Muscle of back (tissue), 11 donors: ENCODE data around the gene CCDC85C. TPM values are rescaled to one million over a fixed set of nuclear protein-coding genes. Genes with fewer than 3 reads are reported as not detected.
A peak's percentile ranks its signal among the peaks of the same experiment; 100 is the strongest.

Experiments used
- DNase-seq, 3 donors: peaks; one replicate each; pipeline versions ENCODE4 v3.0.0 to v3.0.0-alpha.2; 2013
- polyA plus RNA-seq, 10 donors: library from polyadenylated mRNA; unstranded; fragments of 120-200 nt; gene quantifications; one replicate each; pipeline ENCODE4 v1.2.1, GENCODE V29; 2013; ENCODE audit not compliant: insufficient read length in 10 of 10

Gene CCDC85C
- polyA plus RNA-seq, 10 donors, result 3.1 to 6.4 (median 4.3) TPM

DNA sequence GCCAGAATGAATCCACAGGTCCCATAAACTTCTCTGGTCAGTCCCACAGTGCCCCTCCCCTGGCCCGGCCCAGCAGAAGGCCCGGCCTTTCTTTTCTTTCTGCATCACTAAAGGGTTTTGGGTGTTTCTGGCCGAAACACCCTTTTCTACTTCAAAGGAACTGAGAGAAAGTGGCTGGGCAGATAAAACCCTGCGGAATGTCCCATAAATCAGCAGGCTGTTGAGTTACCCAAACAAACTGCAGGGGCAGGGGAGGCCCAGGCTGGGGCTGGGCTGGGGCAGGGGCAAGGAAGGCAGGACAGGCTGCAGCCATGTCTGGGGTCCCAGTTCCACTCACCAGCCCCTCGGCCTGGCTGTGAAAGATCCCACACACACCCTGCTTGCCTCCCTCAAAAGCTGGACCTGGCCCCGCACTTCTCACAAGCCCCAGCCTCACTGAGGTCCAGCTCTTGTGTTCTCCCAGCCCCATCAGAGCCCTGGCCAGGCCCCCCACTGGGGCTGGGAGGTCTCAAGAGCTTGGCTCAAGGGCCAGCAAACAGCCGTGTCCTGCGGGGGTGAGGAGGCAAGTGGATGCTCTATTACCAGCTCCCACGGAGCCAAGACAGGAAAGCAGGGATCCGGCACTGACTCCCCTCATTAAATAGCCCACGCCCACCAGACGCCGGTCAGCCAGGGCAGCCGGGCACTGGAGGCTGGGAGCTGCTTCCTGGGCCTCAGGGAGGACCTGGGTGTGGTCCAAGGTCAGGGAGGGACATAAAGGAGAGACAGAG is 80.9 kb downstream of the CCDC85C start:
- DNase-seq, result no peak

DNA sequence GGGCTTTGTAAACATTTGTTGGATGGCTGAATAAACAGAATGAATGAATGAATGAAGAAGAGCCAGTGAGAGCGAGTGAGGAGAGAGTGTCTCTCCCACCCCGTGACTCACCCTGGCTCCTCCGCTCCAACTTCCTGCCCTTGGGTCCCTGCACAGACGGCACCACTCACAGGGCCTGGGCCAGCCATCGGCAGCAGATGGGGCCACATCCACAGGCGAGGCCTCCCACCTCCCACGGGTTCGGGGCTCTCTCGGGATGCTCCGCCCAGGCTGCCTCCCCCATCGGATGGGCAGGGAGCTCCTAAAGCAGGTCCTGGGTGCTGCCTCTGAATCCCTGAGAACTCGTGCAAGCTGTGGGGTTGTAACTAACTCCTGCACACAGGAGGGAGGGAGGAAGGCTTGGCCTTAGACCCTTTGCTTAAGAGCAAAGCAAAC is 81.5 kb downstream of the CCDC85C start:
- DNase-seq, result no peak

DNA sequence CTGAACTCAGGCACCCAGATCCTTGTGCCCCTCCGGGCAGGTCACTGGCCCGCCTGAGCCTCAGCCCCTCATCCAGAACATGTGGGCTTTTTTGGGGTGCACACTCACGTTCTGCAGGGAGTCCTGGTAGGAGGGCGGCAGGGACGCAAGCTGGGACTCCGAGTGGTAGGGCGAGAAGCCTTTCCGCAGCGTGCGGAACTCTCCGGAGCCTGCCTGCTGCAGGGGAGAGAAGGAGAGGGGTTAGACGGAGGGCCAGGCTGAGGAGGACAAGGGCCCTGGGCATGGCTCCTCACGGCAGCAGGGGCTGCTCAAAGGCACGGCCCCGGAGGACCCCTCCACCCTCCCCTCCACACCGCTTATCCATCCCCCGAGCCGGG is 82.0 kb downstream of the CCDC85C start:
- DNase-seq, result no peak

DNA sequence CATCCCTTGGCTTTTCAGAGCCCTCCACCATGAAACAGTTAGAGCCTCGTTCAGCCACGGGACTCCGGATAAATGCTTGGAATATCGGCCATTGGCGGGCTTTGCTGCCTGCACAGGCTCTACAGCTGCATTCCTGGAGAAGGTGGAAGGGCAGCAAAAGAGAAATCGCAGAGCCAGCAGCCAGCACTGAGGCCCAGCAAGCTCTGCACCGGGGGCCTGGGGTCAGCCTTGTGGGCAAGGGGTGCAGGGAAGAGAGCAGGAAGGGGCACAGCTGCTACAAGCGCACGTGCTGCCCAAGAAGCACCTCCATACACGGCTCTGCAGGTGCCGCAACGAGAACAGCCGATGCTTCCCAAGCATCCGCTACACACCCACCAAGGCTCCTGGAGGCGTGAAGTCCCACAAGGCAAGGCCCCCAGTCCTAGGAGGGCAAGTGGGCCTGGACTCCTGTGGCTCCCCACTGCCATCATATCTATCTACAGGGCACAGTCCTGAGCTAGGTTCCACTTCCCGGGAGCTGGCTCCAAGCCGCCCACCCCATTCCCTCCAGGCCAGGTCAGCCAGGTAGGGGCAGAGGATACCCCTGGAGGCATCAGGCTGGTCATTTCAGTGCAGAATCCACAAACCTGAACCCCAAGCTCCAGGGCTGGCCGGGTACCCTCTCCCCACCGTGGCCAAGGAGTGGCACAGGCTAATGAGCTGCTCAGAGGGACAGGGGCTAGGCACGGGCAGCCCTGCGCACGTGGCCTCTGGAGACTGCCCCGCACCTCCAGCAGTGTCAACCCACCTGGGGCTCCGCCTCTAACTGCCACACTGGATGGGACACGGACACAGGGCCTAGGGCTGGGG is 82.6 kb downstream of the CCDC85C start:
- no peak for DNase-seq

DNA sequence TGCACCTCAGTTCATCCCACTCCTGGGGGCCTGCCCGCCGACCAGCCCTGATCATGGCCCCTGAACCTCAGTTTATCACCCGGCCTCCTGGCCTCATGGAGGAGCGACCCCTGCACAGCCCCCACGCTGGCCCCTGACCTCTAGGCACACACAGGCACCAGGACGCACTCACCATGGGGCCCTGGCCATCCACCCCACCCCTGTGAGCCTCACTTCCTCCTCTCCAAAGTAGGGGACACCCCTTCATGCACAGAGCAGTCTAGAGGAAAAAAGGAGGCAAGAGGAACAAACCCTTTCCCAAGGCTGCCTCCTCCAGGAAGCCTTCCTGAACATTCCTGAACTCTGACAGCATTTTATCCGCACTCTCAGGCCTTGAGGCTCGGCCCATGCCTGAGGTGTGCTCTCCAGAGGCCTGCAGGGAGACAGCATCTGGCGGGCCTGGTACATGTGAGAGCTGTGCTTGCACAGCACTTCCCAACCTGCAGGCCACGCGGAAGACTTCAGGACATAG is 83.4 kb downstream of the CCDC85C start:
- no peak for DNase-seq

DNA sequence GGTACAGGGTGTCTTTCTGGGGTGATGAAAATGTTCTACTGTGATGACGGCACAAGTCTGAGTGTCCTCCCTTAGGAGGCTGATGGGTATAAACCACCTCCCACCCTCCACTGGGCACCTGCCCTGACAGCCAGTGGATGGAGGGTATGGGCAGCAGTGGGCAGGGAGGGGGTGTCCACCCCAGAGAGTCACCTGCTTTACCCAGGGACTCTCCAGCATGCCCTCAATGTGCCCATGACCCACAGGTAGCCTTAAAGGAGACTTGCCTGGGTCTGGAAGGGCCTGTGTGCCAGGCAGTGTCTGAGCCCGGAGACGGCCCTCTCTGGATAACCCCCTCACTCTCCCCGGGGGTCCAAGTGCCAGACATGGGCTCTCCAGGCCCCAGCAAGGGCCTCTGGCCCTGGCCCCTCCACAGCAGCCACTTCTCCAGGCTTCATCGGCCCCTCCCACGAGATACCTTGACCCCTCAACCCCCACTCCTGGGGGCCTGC is 84.0 kb downstream of the CCDC85C start:
- DNase-seq, result no peak

DNA sequence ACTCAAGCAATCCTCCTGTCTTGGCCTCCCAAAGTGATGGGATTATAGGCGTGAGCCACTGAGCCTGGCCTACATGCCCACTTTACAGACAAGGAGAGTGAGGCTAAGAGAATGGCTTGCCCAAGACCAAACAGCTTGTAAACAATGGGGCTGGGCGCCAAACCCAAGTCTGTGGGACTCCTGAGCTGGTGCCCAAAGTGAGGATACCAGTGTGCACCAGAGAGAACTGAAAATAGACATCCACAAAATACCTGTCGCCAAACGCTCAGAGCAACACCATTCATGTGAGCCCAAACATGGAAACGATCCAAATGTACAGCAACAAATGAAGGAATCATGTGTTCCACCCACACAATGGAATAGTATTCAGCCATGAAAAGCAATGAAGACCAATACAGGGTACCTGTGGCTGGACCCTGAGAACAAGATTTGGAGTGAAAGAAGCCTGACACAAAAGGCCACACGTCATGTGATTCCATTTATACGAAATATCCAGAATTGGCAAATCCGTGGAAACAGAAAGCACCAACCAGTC is 84.6 kb downstream of the CCDC85C start:
- DNase-seq, result no peak

DNA sequence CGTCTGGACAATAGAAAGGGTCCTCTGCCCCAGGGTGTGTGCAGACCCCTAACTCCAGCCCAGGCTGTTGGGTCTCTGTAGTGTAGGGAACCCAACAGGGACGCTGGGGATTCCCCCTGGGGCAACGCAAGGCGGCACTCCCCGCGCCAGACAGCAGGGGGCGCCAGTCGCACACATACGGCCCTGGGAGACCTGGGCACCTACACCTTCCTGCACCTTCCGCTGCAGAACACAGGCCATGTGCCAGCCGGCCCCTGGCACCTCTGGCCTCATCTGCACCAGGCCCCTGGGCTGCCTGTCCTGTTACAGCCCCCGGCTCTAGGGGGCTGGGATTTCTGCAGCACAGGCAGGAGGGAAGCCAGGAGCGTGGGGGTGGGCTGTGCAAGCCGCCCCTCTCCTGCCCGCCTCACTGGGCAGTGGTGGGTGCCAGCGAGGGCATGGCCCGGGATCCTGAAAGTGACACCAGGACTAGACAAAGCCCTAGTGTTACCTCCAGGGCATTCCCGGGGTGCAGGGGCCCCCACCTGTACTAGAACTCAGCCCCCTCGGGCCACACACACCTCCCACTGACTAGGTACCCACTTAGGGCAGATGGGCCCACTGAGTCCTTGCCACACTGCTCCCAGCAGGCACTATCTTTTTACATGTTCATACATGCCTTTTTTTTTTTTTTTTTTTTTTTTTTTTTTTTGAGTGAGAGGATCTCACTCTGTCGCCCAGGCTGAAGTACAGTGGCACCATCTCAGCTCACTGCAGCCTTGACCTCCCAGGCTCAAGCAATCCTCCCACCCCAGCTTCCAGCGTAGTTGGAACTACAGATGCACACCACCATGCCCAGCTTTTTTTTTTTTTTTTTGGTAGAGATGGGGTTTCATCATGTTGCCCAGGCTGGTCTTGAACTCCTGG is 85.3 kb downstream of the CCDC85C start:
- DNase-seq, result peak in 2 of 3 donors; percentile 44 to 66

DNA sequence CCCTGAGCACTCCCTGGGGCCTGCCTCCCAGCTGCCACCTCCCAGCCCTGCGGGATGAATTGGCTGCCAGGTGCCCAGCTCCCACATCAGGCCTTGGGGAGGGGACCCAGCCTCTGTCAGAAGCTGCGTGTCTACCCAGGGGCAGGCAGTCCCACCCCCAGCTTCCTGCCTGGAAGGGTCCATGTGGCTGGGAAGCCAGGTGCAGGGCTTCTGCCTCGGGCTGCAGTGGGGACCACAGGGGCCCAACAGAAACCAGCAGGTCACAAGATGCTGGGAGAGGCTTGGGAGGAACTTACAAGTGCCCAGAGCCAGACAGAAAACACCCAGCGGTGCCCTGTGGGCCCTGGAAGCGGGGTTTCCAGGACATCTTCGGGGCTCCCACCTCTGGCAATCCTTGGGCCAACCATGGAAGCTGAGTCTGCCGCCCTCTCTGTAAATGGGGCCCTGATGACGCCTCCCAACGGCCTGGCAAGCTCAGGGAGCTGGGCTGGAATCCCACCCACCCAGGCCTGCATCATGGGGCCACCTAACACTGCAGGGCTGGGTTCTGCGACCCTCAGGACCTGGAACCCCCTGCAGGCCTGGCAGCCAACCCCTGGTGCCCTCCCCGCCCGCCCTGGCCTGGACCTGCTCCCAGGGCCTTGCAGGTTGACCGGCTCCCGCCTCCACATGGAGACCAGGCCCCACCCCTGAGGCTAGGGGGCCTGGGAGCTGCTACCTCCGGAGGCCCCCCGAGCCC is 86.2 kb downstream of the CCDC85C start:
- no peak for DNase-seq

DNA sequence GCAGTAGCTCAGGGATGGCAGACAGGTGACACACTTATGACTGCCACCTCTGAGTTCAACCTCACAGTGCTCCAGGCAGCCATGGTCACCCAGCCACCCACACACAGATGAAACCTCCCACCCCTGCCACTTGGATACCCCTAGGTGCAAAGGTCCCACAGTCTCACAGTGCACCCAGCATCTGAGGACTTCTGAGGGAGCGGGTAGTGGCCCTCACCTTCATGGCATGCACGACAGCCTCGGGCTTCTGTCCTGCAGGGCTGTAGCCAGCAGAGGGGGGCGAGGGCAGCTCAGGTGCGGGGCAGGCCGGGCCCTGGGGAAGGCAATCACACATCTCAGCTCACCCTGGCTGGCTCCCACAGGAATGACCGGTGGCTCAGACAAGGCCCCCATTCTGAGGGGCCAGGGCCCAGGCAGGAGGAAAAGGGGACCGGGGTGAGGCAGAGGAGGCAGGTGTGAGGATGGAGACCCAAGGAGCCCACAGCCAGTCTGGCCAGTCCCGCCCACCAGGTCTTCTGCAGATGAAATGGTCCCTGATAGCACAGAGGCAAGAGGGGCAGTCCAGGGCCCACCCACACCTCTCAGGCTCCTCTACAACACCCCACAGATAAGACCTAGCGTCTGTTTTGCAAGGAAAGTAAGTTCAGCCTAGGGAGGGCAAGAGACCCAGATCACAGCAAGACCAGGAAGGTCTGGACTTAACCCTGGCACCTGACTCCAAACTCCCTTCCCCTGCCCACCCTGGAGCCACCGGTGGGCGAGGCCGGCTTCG is 87.0 kb downstream of the CCDC85C start:
- peak in 1 of 3 donors; percentile 1 for DNase-seq

DNA sequence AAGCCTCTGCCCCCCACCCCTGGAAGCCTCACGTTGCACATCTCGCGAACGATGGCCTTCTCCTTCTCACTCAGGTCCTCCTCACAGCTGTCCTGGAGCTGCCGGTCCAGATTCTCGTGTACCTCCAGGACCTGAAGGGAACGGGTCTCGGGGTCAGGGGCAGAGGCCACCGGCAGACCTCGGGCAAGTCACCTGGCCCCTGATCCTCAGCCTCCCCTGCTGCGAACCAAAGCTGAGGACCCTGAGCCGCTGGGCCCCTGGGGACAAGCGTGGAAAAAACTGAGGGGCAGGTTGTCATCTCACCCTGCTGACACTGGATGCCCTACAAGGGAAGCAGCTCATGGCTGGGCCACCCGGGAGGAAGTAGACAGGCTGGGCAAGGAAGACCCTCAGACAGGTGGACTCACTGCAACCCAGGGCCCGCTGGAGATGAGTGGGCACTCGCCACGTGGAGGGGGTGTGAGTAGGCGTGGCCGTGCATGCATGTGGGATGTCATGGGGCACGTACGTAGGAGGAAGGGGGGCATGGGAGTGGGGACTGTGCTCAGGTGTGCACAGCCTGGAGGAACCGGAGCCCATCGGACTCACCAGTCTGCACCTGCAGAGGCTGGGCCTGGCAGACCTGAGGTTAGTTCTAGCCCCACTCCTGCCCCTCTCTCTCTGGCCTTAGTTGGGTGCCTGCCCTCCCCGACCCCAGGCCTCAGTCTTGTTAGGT is 87.7 kb downstream of the CCDC85C start:
- peak in 1 of 3 donors; percentile 2 for DNase-seq

DNA sequence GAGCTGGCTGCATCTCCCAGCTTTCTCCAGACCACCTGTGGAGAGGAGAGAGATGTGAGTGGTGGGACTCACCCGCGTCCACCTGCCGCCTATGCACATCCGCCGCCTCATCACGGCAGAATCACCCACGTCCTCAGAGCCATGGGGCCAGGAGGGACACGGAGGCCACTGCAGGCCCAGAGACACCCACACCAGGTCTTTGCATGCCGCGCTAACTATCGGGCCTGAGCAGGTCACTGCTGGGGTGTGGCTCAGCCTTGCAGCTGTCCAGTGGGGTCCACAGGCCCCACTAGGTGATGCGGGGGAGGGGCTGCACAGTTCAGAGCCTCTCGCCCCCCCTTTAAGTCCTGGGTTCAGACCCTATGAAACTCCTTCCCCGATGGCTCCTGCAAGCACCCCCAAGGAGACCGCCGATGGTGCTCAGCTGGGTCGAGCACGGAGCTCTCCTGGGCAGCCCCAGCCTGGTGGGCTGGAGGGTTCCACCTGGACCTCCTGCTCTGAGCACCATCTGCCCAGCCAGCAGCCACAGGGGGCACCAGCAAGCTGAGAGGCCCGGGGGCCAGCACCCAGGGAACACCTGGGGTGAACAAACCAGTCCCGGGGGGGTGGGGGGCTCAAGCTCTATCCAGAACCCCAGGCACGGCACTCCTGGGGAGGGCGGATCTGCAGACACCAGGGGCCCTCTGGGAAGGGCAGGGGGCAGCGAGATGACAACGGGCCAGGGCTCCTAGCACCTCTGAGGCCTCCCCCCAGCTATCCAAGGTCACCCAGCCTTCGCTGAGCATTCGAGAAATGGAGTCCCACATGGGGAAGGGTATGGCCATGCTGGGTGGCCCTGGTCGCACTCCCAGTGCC is 88.5 kb downstream of the CCDC85C start:
- peak in 1 of 3 donors; percentile 5 for DNase-seq

DNA sequence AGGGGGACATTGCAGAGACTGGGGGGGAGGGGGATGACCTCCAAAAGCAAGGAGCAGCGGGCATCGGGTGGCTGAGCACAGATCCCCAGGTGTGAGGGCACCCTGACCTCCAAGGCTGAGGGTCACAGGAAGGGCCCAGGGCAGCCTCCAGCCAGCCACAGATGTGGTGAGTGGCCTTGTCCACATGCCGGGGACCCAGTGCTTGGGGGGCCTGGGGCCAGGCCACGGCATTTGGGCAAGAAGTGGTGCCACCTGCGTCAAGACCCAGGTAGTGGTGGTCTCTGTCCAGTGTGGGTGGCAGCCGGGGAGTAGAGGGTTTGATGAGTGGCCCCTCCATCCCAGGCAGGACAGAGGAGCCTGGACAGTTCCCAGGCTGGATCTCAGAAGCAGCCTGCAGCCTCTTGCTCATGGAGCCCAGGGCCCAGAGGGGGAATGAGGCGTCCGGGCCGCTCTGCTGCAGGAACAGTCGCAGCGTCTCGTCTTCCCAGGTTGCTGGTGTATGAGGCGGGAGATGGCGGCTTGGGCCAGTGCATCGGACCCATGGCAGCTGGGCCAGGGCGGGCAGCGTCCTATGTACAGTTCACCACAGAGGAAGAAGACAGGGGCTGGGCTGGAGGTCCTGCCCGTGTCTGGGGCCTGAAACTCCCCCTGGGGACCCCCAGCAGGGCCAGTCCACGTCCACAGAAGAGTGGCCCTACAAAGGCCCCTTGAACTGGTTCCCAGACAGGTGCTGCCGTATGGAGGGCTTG is 89.3 kb downstream of the CCDC85C start:
- peak in 1 of 3 donors; percentile 5 for DNase-seq

DNA sequence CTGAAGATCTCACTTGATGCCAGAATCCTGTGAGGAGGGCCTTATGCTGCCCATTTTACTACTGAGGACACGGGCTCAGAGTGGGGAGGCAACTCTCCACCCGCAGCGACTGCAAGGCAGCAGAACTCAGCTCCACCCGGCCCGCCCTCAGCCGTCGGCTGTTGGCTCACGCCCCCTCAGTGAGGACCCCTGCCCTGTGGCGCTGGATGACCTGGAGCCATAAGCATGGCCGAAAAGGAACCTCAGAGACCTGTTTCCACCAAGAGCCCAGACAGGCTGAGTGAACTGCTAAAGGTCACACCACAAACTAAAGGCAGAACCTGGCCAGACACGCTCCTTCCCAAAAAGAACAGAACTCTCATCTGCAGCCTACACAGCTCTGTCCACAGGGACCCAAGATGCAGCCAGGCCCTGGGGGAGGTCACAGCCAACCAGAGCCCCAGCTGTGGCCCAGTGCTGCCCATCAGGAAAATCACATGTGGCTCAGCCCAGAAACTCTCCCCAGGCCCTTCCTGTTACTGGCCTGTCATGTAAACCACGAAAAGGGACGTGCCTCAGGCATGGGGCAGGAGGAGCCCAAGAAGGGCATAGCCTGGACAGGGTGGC is 90.0 kb downstream of the CCDC85C start:
- DNase-seq, result peak in 1 of 3 donors; percentile 5

DNA sequence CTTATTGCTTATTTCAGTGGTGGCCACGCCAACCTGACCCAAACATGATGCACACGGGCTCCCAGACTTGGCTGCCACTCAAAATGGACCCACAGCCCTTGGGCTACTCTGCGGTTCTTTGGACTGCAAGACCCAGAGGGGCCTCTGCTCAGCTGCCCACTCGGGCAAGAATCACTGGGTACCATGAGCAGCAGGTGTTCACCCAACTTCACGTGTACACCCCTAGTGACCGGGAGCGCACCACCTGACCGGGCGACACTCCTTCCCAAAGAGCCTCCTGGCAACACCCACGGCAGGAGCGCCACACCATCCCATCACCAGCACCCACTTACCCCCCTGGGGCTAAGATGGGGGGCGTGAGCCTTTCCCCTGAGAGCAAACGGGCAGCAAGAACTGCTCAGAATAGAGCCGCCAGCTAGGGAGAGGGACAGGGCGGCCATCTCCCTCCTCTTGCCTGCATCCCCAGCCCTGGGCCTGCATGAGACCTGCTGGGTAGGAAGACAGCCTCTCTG is 90.8 kb downstream of the CCDC85C start:
- DNase-seq, result peak in 1 of 3 donors; percentile 16

DNA sequence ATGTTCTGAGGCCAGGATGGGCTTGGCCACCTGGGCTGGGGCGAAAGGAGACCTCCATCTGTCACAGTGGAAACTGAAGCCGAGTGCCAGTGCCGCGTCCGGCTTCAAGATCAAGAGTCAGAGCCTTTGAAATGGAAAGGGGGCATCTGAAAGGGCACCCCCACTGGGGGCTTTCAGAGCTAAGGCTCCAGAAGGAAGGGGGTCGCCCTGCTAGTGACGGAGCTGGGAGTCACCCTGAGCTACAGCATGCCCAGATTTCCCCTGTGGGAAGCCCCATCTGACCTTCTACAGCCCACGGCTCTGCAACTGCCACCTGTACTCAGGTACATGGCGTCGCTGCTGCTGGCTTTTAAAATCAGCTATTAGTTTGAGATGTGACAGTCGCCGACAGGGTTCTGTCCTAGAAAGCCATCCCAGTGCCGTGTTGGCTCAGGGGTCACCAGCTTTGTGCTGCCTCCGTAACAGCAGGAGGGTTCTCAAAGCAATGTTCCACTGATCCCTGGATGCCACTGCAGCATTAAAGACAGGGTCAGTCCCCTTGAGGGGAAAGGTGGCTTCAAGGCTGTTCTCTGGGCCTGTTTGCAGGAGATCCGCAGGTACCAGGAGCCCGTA is 91.3 kb downstream of the CCDC85C start:
- peak in 1 of 3 donors; percentile 9 for DNase-seq
